HepG2 (cell line): Measurements from ENCODE around the gene USH2A. TPM values are rescaled to one million over a fixed set of nuclear protein-coding genes. Genes with fewer than 3 reads are reported as not detected.

Experiments
- ATAC-seq: fragments of 200-7000 bp; cut with Tn5 transposase; 3 replicates; pipeline ENCODE4 v1.9.1; 2020; ENCODE audit warnings: mild to moderate bottlenecking, moderate library complexity
- BruUV-seq: library from RNA; stranded (reverse); fragments of 400-500 nt; replicated peaks from 2 replicates; lab custom pipeline; 2021; lab: Mats Ljungman, UMichigan
- CTCF ChIA-PET: fragments of 300-600 bp; formaldehyde crosslinking; extraction: SDS; loops from one replicate; lab custom pipeline; 2021; ENCODE audit warnings: low total read pairs, inconsistent platforms, low intra/inter-chr PET ratio; lab: Yijun Ruan, JAX
- POLR2A ChIA-PET: fragments of 350-600 bp; sonication (Branson Sonifier 250); formaldehyde crosslinking; loops from one replicate; lab custom pipeline; 2020; ENCODE audit warnings: antibody characterized with exemption, inconsistent platforms; lab: Yijun Ruan, JAX
- DNase-seq: peaks from one replicate; pipeline ENCODE4 v3.0.0-alpha.2; 2015; ENCODE audit warnings: low spot score
- FAIRE-seq: peaks from 3 replicates; lab custom pipeline; 2011; peaks lifted over from hg19 to GRCh38; lab: Jason Lieb, UNC
- H2AFZ ChIP-seq: one replicate; pipeline ENCODE4 v1.6.1; 2011; ENCODE audit warnings: low read length, inconsistent platforms
- H3K27ac ChIP-seq: fragments of 300-600 bp; 3 replicates; pipeline ENCODE4 v1.8.0; 2011; ENCODE audit warnings: mixed run types, mild to moderate bottlenecking, mixed read lengths, low read length, inconsistent platforms; ENCODE audit not compliant: insufficient read depth; ENCODE audit errors: extremely low read length
- H3K27me3 ChIP-seq, 2 experiments: fragments of 200-600 bp in 1 of 2; 2 replicates in 1 of 2; 3 replicates in 1 of 2; pipeline versions ENCODE4 v1.6.0 to v1.8.0; 2011; ENCODE audit warnings: low read length in 2 of 2, mild to moderate bottlenecking in 2 of 2, moderate library complexity in 2 of 2, inconsistent platforms in 1 of 2; ENCODE audit not compliant: insufficient read depth in 2 of 2, control insufficient read depth in 1 of 2
- H3K36me3 ChIP-seq, 2 experiments: fragments of 200-600 bp in 1 of 2; replicated peaks in 1 of 2; 2 replicates in 1 of 2; 3 replicates in 1 of 2; pipeline versions ENCODE4 v1.5.1 to v1.8.0; 2011; ENCODE audit warnings: low read length in 2 of 2, inconsistent platforms in 1 of 2; ENCODE audit not compliant: insufficient read depth in 2 of 2, control insufficient read depth in 1 of 2
- H3K4me1 ChIP-seq: 2 replicates; pipeline ENCODE4 v1.5.1; 2012; ENCODE audit warnings: low read length, inconsistent platforms; ENCODE audit not compliant: insufficient read depth
- H3K4me2 ChIP-seq: 2 replicates; pipeline ENCODE4 v1.6.0; 2011; ENCODE audit warnings: low read depth, low read length, inconsistent platforms
- H3K4me3 ChIP-seq, 3 experiments: fragments of 200-600 bp in 1 of 3; sonication (generic), shearing (Covaris generic) in 1 of 3; replicated peaks in 1 of 3; 2 replicates each; pipeline ENCODE4 v1.5.1; 2011 to 2016; ENCODE audit warnings: low read length in 3 of 3, inconsistent platforms in 2 of 3, low read depth in 2 of 3, mild to moderate bottlenecking in 2 of 3, control low read depth in 1 of 3, mixed read lengths in 1 of 3; ENCODE audit not compliant: insufficient read depth in 1 of 3
- H3K79me2 ChIP-seq: one replicate; pipeline ENCODE4 v1.6.1; 2011; ENCODE audit warnings: low read length, inconsistent platforms; ENCODE audit not compliant: insufficient read depth
- H3K9ac ChIP-seq: 2 replicates; pipeline ENCODE4 v1.6.0; 2011; ENCODE audit warnings: mild to moderate bottlenecking, low read depth, low read length, inconsistent platforms; ENCODE audit not compliant: insufficient read depth
- H3K9me3 ChIP-seq: 2 replicates; pipeline ENCODE4 v1.5.1; 2012; ENCODE audit warnings: mild to moderate bottlenecking, low read length
- H4K20me1 ChIP-seq: 2 replicates; pipeline ENCODE4 v1.6.0; 2011; ENCODE audit warnings: inconsistent platforms, mild to moderate bottlenecking, low read length, moderate library complexity; ENCODE audit not compliant: insufficient read depth
- CCDC6 ChIP-seq: sonication (generic); formaldehyde crosslinking; IDR thresholded peaks from 2 replicates; pipeline ENCODE4 v1.8.1; 2022; ENCODE audit warnings: mild to moderate bottlenecking, missing genetic modification reagents, moderate library complexity
- ELF3 ChIP-seq: IDR thresholded peaks from 2 replicates; pipeline ENCODE4 v1.6.1; 2016; ENCODE audit warnings: missing genetic modification reagents, missing compliant biosample characterization
- GABPA ChIP-seq, 2 experiments: IDR thresholded peaks; 2 replicates each; pipeline ENCODE4 v1.6.1; 2011 to 2016; ENCODE audit warnings: low read depth in 2 of 2, low read length in 1 of 2, missing biosample characterization in 1 of 2, missing genetic modification characterization in 1 of 2
- GATAD2A ChIP-seq: IDR thresholded peaks from 2 replicates; pipeline ENCODE4 v1.6.1; 2016
- HNF1A ChIP-seq, 2 experiments: sonication (generic) in 1 of 2; formaldehyde crosslinking in 1 of 2; IDR thresholded peaks; 2 replicates each; pipeline versions ENCODE4 v1.4.0 to v1.6.1; 2016 to 2020; ENCODE audit warnings: borderline replicate concordance in 1 of 2, low read depth in 1 of 2, mild to moderate bottlenecking in 1 of 2, missing genetic modification reagents in 1 of 2
- MIER2 ChIP-seq: IDR thresholded peaks from 2 replicates; pipeline ENCODE4 v1.6.1; 2016; ENCODE audit warnings: missing biosample characterization, missing genetic modification reagents
- NAIF1 ChIP-seq: sonication (generic); formaldehyde crosslinking; IDR thresholded peaks from 2 replicates; pipeline ENCODE4 v1.5.0; 2020; ENCODE audit warnings: mild to moderate bottlenecking, missing genetic modification reagents, borderline replicate concordance
- TBP ChIP-seq: sonication (generic); formaldehyde crosslinking; IDR thresholded peaks from 2 replicates; pipeline ENCODE4 v1.5.0; 2020; ENCODE audit warnings: missing genetic modification reagents
- TGIF2 ChIP-seq: IDR thresholded peaks from 2 replicates; pipeline ENCODE4 v1.6.1; 2016; ENCODE audit warnings: control low read depth, missing compliant biosample characterization
- ZBTB20 ChIP-seq: sonication (generic); formaldehyde crosslinking; IDR thresholded peaks from 2 replicates; pipeline ENCODE4 v1.8.1; 2023; ENCODE audit warnings: missing genetic modification reagents, low read depth, mild to moderate bottlenecking, borderline replicate concordance
- ZFP41 ChIP-seq: sonication (generic); formaldehyde crosslinking; IDR thresholded peaks from 2 replicates; pipeline ENCODE4 v1.4.0; 2020; ENCODE audit warnings: mild to moderate bottlenecking, missing genetic modification reagents, borderline replicate concordance
- ZNF160 ChIP-seq: sonication (generic); formaldehyde crosslinking; IDR thresholded peaks from 2 replicates; pipeline ENCODE4 v1.8.0; 2022; ENCODE audit warnings: mild to moderate bottlenecking, inconsistent platforms, missing genetic modification reagents
- ZNF235 ChIP-seq: sonication (generic); formaldehyde crosslinking; IDR thresholded peaks from 2 replicates; pipeline ENCODE4 v1.8.1; 2023; ENCODE audit warnings: mild to moderate bottlenecking, missing genetic modification reagents, borderline replicate concordance
- ZNF33A ChIP-seq: sonication (generic); formaldehyde crosslinking; IDR thresholded peaks from 2 replicates; pipeline ENCODE4 v1.5.1; 2020; ENCODE audit warnings: missing genetic modification reagents, mild to moderate bottlenecking, moderate library complexity, borderline replicate concordance
- ZNF441 ChIP-seq: sonication (generic); formaldehyde crosslinking; IDR thresholded peaks from 2 replicates; pipeline ENCODE4 v1.7.0; 2021; ENCODE audit warnings: missing genetic modification reagents, borderline replicate concordance
- ZNF530 ChIP-seq: sonication (generic); formaldehyde crosslinking; IDR thresholded peaks from 2 replicates; pipeline ENCODE4 v1.5.0; 2020; ENCODE audit warnings: low read depth, mild to moderate bottlenecking, missing genetic modification reagents
- ZNF562 ChIP-seq: sonication (generic); formaldehyde crosslinking; IDR thresholded peaks from 2 replicates; pipeline ENCODE4 v1.8.0; 2022; ENCODE audit warnings: missing genetic modification reagents, borderline replicate concordance
- WGBS: methylation state at CpG from one replicate; pipeline ENCODE4 v1.1.6; 2017; ENCODE audit warnings: low lambda C conversion rate; 5-methylcytosine and 5-hydroxymethylcytosine counted together
- in situ Hi-C: cut with HindIII; loops from 2 replicates; pipeline ENCODE4 v1.10.0; 2017; ENCODE audit warnings: low pct_unique_long_range_greater_than_20kb; ENCODE audit not compliant: extremely low pct_ligation_motif_present
- intact Hi-C: fragments of 100-400 bp; cut with micrococcal nuclease; formaldehyde crosslinking; loops from one replicate; pipeline ENCODE4 v1.10.0; 2022; ENCODE audit not compliant: unreplicated experiment
- polyA plus RNA-seq, 8 experiments: library from polyadenylated mRNA; depleted of rRNA in 3 of 8; stranded (reverse) in 7 of 8; unstranded in 1 of 8; fragments of >200 nt; fragmentation: Illumina TruSeq in 4 of 8; extraction: Trizol in 4 of 8; gene quantifications; 2 replicates each; pipeline versions ENCODE4 v1.2.1 to v1.2.3, GENCODE V29; 2011 to 2016; ENCODE audit warnings: low read depth in 4 of 8, missing spikeins in 1 of 8, mixed read lengths in 1 of 8; ENCODE audit not compliant: insufficient read depth in 1 of 8
- total RNA-seq, 5 experiments: library from RNA; depleted of rRNA; stranded (reverse); fragments of >200 nt; fragmentation: Illumina TruSeq; extraction: Trizol; gene quantifications; 2 replicates each; pipeline ENCODE4 v1.2.3, GENCODE V29; 2016; ENCODE audit warnings: low read depth in 1 of 5
- TF ChIP-seq, protein P1 (sequence below): sonication (generic); formaldehyde crosslinking; IDR thresholded peaks from 2 replicates; pipeline ENCODE4 v1.5.0; 2020; ENCODE audit warnings: missing genetic modification reagents

Gene USH2A
- total and polyA plus RNA-seq, 2 of the 13 experiments (the other 11 are each of a cell fraction or from before 2014, with no cell fraction given): 0.02 TPM; not detected in 1

GRCh38 chr1:215890438-215890837 is 532.8 kb downstream of the USH2A start (continued):
- TF ChIP-seq, protein P1, sequence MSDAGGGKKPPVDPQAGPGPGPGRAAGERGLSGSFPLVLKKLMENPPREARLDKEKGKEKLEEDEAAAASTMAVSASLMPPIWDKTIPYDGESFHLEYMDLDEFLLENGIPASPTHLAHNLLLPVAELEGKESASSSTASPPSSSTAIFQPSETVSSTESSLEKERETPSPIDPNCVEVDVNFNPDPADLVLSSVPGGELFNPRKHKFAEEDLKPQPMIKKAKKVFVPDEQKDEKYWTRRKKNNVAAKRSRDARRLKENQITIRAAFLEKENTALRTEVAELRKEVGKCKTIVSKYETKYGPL (CRISPR knock-in tag): no peak
- TF ChIP-seq ZNF160 (CRISPR knock-in tag) (no peak), GATAD2A (CRISPR knock-in tag) (no peak), ZNF235 (no peak)

DNA sequence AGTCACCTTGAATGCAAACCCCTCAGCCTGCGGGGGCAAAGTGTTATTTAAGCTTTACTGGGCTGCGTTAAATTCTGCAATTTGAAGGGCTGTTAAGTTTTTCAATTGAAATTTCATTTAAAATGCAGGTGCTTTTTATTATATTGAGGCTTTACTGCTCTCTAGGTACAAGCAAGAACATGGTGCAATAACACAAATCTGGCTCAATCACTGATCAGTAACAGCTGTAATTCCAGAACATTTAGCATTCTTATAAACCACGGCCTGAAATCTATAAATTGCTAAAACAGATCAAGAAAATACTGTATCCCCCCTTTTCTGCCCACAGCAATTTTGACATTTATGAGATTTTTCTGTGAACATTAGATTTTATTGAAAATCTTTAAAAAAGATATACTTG is 533.4 kb downstream of the USH2A start:
- CTCF ChIA-PET: no interaction called here
- 11% methylated on average over 3 of the region's 3 CpGs for WGBS
- Histone ChIP-seq H4K20me1 (no peaks in the 10 kb centered on the region), H3K27ac (no peak overlapping the region), H3K9me3 (no peaks in the 10 kb centered on the region), H3K4me3 (no peak overlapping the region), H3K36me3 (no peaks in the 10 kb centered on the region), H3K9ac (no peak overlapping the region), H3K79me2 (no peaks in the 10 kb centered on the region), H3K27me3 (no peaks in the 10 kb centered on the region), H3K4me1 (no peaks in the 10 kb centered on the region), H2AFZ (no peak overlapping the region), H3K4me2 (no peak overlapping the region)
- no TSS peak for BruUV-seq
- DNase-seq (no peak), FAIRE-seq (no peak), ATAC-seq (no peak)
- POLR2A ChIA-PET: no interaction called here
- intact Hi-C loops: no loop called here
- in situ Hi-C loops: no loop called here
- TF ChIP-seq GABPA (IDR thresholded peaks at IDR 0.05; ENCODE audit: low read depth, low read length) (no peak), GABPA (CRISPR knock-in tag; IDR thresholded peaks at IDR 0.05; ENCODE audit: low read depth) (no peak), ZBTB20 (CRISPR knock-in tag) (no peak), ZNF530 (CRISPR knock-in tag) (no peak), ZFP41 (CRISPR knock-in tag) (no peak), HNF1A (IDR thresholded peaks at IDR 0.05; ENCODE audit: low read depth) (no peak), HNF1A (CRISPR knock-in tag; IDR thresholded peaks at IDR 0.05; ENCODE audit: borderline replicate concordance) (no peak), TBP (CRISPR knock-in tag) (no peak), MIER2 (CRISPR knock-in tag) (no peak), ZNF33A (CRISPR knock-in tag) (no peak), ZNF562 (CRISPR knock-in tag) (no peak), CCDC6 (CRISPR knock-in tag) (no peak), ELF3 (no peak), TGIF2 (no peak), NAIF1 (CRISPR knock-in tag) (no peak), ZNF441 (CRISPR knock-in tag) (no peak)
